Heart right ventricle (tissue), 16 donors: ENCODE data around the gene ILF2. TPM values are rescaled to one million over a fixed set of nuclear protein-coding genes. Genes with fewer than 3 reads are reported as not detected.

ENCODE experiments used
- ATAC-seq, 8 donors: fragments of 200-7000 bp; cut with Tn5 transposase; one replicate each; pipeline ENCODE4 v1.9.1; 2020; ENCODE audit warnings: mild to moderate bottlenecking in 8 of 8, moderate library complexity in 8 of 8, moderate number of reproducible peaks in 1 of 8
- DNase-seq, 2 donors: peaks; one replicate each; pipeline ENCODE4 v3.0.0-alpha.2; 2020
- H3K27ac ChIP-seq, 10 donors: fragments of 200-600 bp; sonication (generic) in 2 of 10; one replicate each; pipeline versions ENCODE4 v1.5.0 to v1.8.0; 2020 to 2022; ENCODE audit warnings: mild to moderate bottlenecking in 3 of 10
- H3K27me3 ChIP-seq, 7 donors: fragments of 200-600 bp; one replicate each; pipeline ENCODE4 v1.8.0; 2021 to 2022; ENCODE audit warnings: mild to moderate bottlenecking in 2 of 7
- H3K36me3 ChIP-seq, 9 donors: fragments of 200-600 bp; sonication (generic) in 1 of 9; one replicate each; pipeline versions ENCODE4 v1.5.0 to v1.8.0; 2020 to 2022; ENCODE audit warnings: mild to moderate bottlenecking in 2 of 9
- H3K4me1 ChIP-seq, 9 donors: fragments of 200-600 bp; sonication (generic) in 1 of 9; one replicate each; pipeline versions ENCODE4 v1.5.0 to v1.8.0; 2020 to 2022; ENCODE audit warnings: mild to moderate bottlenecking in 4 of 9
- H3K4me3 ChIP-seq, 10 donors: fragments of 200-600 bp; sonication (generic) in 2 of 10; one replicate each; pipeline versions ENCODE4 v1.5.0 to v1.8.0; 2020 to 2022; ENCODE audit warnings: mild to moderate bottlenecking in 7 of 10, moderate library complexity in 2 of 10
- H3K9me3 ChIP-seq, 11 donors: fragments of 200-600 bp in 10 of 11; sonication (generic) in 2 of 11; one replicate each; pipeline versions ENCODE4 v1.5.0 to v1.8.0; 2013 to 2022; ENCODE audit warnings: mild to moderate bottlenecking in 2 of 11, control low read depth in 1 of 11, moderate library complexity in 1 of 11
- CTCF ChIP-seq, 9 donors: fragments of 200-600 bp; sonication (generic) in 2 of 9; IDR thresholded peaks; one replicate each; pipeline versions ENCODE4 v1.5.0 to v1.8.0; 2021 to 2022; ENCODE audit warnings: antibody characterized with exemption in 9 of 9, mild to moderate bottlenecking in 5 of 9, moderate library complexity in 1 of 9
- WGBS, 2 donors: extraction: QIAGEN DNeasy Blood & Tissue Kit; methylation state at CpG; one replicate each; pipeline ENCODE4 v1.1.7; 2013; ENCODE audit warnings: inconsistent platforms in 1 of 2; 5-methylcytosine and 5-hydroxymethylcytosine counted together
- intact Hi-C, 10 donors: fragments of 100-400 bp; cut with DNase I; formaldehyde crosslinking; loops; one replicate each; pipeline versions ENCODE4 v1.11.1 to v1.14.2; 2022
- polyA plus RNA-seq, 2 donors: library from polyadenylated mRNA; stranded (reverse); fragments of 200-250 nt; gene quantifications; one replicate each; pipeline ENCODE4 v1.2.3, GENCODE V29; 2013
- total RNA-seq, 10 donors: library from RNA; stranded (reverse); fragmentation: NEBNext Ultra II Directional in 3 of 10; extraction: Animal tissue kit (Norgen Biotek cat#: 25700) in 3 of 10; gene quantifications; one replicate each; pipeline versions ENCODE4 v1.2.1 to v1.2.4, GENCODE V29; 2021 to 2023
- donor health status: Arrhythmogenic right ventricular cardiomyopathy.
- donor health status: ischemic (EF 13 %, LVEDD 7.1; RV severe dilation, severe dysfunction).
- donor health status: healthy with polysubstance abuse.
- donor health status: DM: no; HTN: yes; CAD: no.
- donor health status: DM: no; HTN: no; CAD: no.
- donor health status: ischemic (EF 25% LVEDD 6.9; RV normal size, moderate dysfunction).
- donor health status: ischemic (EF 25% LVEDD 5.7; RV mildly dilated, moderate dysfunction).
- donor health status: healthy.
- donor health status: DM: yes; HTN: yes; CAD: no.
- donor health status: Ischemic cardiomyopathy.
- donor health status: ischemic (EF 35%, LVEDD 5.7; RV mildly dilated, moderate dysfunction).
- donor health status: nonischemic (EF 11% LVEDD 7.7; RV severe dilation, severe dysfunction).
- donor health status: DM: yes; HTN: yes; CAD: no.
- donor health status: PGD.
- donor health status: ischemic (EF 29% LVEDD 5.4; RV normal size, mild dysfunction).
- donor health status: nonischemic (EF 23%, LVEDD 6.1; RV moderate dilation, normal function).

Gene ILF2
- total and polyA plus RNA-seq, 12 donors: 17.3 to 114 (median 70.8) TPM

DNA sequence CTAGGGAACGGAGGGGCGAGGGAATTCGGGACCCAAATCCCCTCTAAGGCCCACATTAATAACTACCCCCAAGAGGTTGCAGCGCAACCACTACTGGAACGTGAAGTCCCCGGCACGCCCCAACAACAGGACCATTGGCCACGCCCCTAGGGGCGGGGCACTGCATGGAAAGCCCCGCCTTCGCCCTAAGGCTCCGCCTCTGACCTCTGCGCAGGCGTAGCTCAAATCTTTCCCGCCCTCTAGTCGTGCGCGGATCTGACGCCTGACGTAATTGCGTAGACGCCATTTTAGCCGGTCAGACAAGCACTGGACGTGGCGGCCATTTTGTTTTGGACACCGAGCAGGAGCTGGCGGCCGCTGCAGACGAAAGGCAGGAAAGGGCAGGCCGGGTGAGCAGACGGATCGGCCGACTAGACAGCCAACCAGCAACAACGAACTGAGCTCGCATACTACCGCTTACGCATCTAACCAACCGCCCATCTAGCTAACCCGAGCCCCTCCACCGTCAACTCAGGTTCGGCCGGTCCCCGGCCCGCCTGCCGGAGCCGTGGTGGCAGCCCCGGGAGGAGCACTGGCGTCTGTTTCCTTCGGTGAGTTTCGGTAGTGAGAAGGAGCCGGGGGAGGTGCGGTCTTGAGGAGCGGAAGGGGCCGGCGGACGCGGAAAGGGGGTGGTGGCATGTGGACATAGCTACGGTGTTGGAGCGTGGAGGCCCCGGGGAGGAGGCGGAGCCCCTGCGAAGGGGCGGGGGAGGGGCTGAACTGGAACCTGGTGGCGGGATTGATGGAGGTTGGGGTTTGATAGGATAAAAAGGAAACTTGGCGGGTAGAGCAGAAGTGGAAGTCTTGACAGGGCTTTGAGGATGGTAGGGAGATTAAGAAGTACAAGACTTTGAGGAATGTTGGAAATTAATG is 36.8 kb downstream of the ILF2 start, which contains the start of gene CHTOP:
Gene CHTOP (plus strand): TSS at position 313 of the 912 bp plus-strand sequence. CDS start 2,523 bp downstream, outside the sequence.
- no peaks in the 10 kb centered on the region for H3K27me3 ChIP-seq
- TF ChIP-seq CTCF (IDR thresholded peaks at IDR 0.05): no peak
- 1 to 2% methylated on average over 65 of the region's 65 CpGs for WGBS, 2 donors
- intact Hi-C loops: loop anchor here in 2 of 10 donors (2.0 to 5.0 kb wide), 2 partner anchors 33 to 37 kb away; partner anchors contain the start of gene ILF2 (in 1 of the 2)
- H3K4me3 ChIP-seq: peak within 1 kb of the TSS; percentile 67 to 95 (median 90)
- H3K4me1 ChIP-seq: peaks cover 10 to 88% (median 66%) of the 10 kb centered on the region in 9 donors
- DNase-seq (peak; percentile 96 to 98), ATAC-seq (peak; percentile 91 to 96 (median 94))
- peak within 1 kb of the TSS; percentile 98 to 100 (median 100) for H3K27ac ChIP-seq
- no peaks in the 10 kb centered on the region for H3K9me3 ChIP-seq
- H3K36me3 ChIP-seq: peaks cover 0 to 38% (median 19%) of the 10 kb centered on the region in 9 donors

DNA sequence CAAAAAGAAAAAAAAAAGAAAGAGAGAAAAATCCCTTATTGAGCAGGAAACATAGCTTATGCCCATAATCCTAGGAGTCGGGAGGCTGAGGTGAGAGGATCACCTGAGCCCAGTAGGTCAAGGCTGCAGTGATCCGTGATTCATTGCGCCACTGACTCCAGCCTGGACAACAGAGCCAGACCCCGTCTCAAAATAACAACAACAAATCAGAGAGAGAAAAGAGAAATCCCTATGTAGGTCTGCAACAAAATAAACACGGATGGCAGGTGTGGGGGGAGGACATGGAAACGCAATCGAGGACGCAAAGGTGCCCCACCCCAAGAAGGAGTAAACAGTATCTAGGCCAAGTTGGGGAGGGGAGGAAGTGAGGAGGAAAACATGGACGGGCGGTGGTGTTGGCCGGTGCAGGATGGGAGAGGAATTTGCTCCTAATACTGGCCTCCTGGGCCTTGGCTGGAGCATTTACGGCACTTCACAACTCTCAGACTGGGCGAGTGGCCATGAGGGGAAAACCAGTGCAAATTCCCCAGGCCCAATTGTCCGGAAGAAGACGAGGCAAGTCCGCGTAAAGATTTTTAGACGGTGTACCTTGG is 37.5 kb downstream of the ILF2 start:
- DNase-seq: peak in 1 of 2 donors; percentile 56
- ATAC-seq: peak; percentile 11 to 46 (median 32)
- H3K4me1 ChIP-seq: peaks cover 10 to 82% (median 61%) of the 10 kb centered on the region in 9 donors
- TF ChIP-seq CTCF (IDR thresholded peaks at IDR 0.05): no peak
- WGBS, 2 donors: 30 to 47% methylated on average over 18 of the region's 18 CpGs
- H3K9me3 ChIP-seq: no peaks in the 10 kb centered on the region
- intact Hi-C loops: loop anchor here in 1 of 10 donors (5.0 kb wide), 1 partner anchor 34 kb away; no protein-coding TSS in a partner anchor
- H3K4me3 ChIP-seq: peak overlapping the region in 9 of 10 donors; percentile 67 to 95 (median 91)
- H3K27ac ChIP-seq: peak overlapping the region; percentile 98 to 100 (median 100)
- peaks cover 0 to 30% (median 16%) of the 10 kb centered on the region in 9 donors for H3K36me3 ChIP-seq
- H3K27me3 ChIP-seq: no peaks in the 10 kb centered on the region

DNA sequence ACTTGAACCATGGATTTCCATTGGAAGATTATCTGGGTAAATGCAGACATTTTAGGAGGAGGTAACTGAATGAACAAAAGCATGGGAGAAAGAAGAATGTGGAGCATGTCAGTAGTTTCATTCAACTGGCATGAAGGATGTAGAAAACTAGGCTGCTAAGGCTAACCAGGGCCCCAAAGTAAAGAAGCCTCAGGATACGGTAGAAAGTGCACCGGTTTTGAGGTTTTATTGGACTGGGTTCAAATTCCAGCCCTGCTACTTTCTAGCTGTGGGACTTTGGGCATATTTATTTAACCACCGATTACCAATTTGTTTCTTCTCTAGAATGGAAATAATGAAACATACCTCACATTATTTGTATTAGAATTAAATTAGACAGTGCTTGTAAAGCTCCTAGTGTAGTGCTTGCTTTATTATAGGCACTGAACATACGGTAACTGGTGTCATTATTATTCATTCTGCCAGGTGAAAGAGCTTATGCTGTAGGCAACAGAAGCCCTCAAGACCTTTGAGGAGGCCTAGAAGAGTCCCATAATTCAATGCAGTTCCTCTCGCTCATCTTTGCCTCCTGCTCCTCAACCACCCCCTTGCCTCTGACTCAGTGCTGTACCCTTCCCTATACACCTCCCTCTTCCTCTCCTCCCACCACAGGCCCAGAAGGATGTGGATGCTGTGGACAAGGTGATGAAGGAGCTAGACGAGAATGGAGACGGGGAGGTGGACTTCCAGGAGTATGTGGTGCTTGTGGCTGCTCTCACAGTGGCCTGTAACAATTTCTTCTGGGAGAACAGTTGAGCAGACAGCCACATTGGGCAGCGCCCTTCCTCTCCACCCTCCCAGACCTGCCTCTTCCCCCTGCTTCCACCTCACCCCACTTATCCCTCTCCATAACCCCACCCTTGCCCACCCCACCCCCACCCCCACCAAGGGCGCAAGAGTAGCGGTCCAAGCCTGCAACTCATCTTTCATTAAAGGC is 39.5 kb downstream of the ILF2 start:
- Histone ChIP-seq H3K27me3 (no peaks in the 10 kb centered on the region), H3K9me3 (no peaks in the 10 kb centered on the region), H3K4me3 (peak overlapping the region in 3 of 10 donors; percentile 58 to 61 (median 60)), H3K36me3 (peaks cover 0 to 11% (median under 1%) of the 10 kb centered on the region in 9 donors), H3K4me1 (peaks cover 14 to 82% (median 59%) of the 10 kb centered on the region in 9 donors), H3K27ac (peak overlapping the region in 8 of 10 donors; percentile 30 to 98 (median 92))
- 80 to 81% methylated on average over 10 of the region's 10 CpGs for WGBS, 2 donors
- intact Hi-C loops: loop anchor here in 1 of 10 donors (5.0 kb wide), 1 partner anchor 36 kb away; no protein-coding TSS in a partner anchor
- DNase-seq (no peak), ATAC-seq (no peak)
- no peak for TF ChIP-seq CTCF (IDR thresholded peaks at IDR 0.05)
